Activated CD8-positive, alpha-beta memory T cell treated with anti-CD3 and anti-CD28 coated beads for 4 hours (primary cell): ENCODE data around the gene CYBRD1.
"Not testable (repeated sequence)": the region's sequence is repeated elsewhere in the genome, so short reads cannot be mapped to it uniquely, and the experiment has no call there.

Source experiments
- DNase-seq, 2 donors: peaks; one replicate each; pipeline ENCODE4 v3.0.0-alpha.2; 2020; ENCODE audit warnings: low read depth in 2 of 2

CYBRD1 gene

GRCh38 chr2:171522052-171522787 is at the start of gene CYBRD1:
Gene CYBRD1, plus strand, starts transcription at chr2:171522474. Its CDS starts 72 bp downstream, at chr2:171522546.
- no peak for DNase-seq

GRCh38 chr2:171475979-171476378 is 46.3 kb upstream of the CYBRD1 start:
- DNase-seq = no peak

- no peak for DNase-seq
Measured at GRCh38 chr2:171478345-171478744, 43.9 kb upstream of the CYBRD1 start.

GRCh38 chr2:171479154-171479814 is 43.0 kb upstream of the CYBRD1 start:
- no peak for DNase-seq

- no peak for DNase-seq
Measured at GRCh38 chr2:171480908-171481307, 41.4 kb upstream of the CYBRD1 start.

GRCh38 chr2:171482308-171482707 is 40.0 kb upstream of the CYBRD1 start:
- no peak for DNase-seq

GRCh38 chr2:171482877-171483276 is 39.4 kb upstream of the CYBRD1 start:
- DNase-seq = no peak

- no peak for DNase-seq
Measured at GRCh38 chr2:171483793-171484192, 38.5 kb upstream of the CYBRD1 start.

- no peak for DNase-seq
Measured at GRCh38 chr2:171485116-171485515, 37.2 kb upstream of the CYBRD1 start.

- DNase-seq = no peak
Measured at GRCh38 chr2:171487201-171487600, 35.1 kb upstream of the CYBRD1 start.

- no peak for DNase-seq
Measured at GRCh38 chr2:171487803-171488259, 34.4 kb upstream of the CYBRD1 start.

- no peak for DNase-seq
Measured at GRCh38 chr2:171490577-171490976, 31.7 kb upstream of the CYBRD1 start.

- DNase-seq = no peak
Measured at GRCh38 chr2:171491292-171491691, 31.0 kb upstream of the CYBRD1 start.

GRCh38 chr2:171492664-171493063 is 29.6 kb upstream of the CYBRD1 start:
- DNase-seq = no peak

GRCh38 chr2:171497664-171498063 is 24.6 kb upstream of the CYBRD1 start:
- not testable (repeated sequence) for DNase-seq

GRCh38 chr2:171505374-171505773 is 16.9 kb upstream of the CYBRD1 start:
- no peak for DNase-seq

GRCh38 chr2:171509945-171510731 is 12.1 kb upstream of the CYBRD1 start:
- no peak for DNase-seq

GRCh38 chr2:171512014-171512413 is 10.3 kb upstream of the CYBRD1 start:
- no peak for DNase-seq

- DNase-seq = no peak
Measured at GRCh38 chr2:171512683-171513195, 9.5 kb upstream of the CYBRD1 start.

GRCh38 chr2:171513719-171514160 is 8.5 kb upstream of the CYBRD1 start:
- no peak for DNase-seq

GRCh38 chr2:171514908-171515582 is 7.2 kb upstream of the CYBRD1 start:
- DNase-seq = no peak
